ENCODE results near the gene RRP36.
A peak's percentile ranks its signal among the peaks of the same experiment; 100 is the strongest.

The RRP36 gene

DNA sequence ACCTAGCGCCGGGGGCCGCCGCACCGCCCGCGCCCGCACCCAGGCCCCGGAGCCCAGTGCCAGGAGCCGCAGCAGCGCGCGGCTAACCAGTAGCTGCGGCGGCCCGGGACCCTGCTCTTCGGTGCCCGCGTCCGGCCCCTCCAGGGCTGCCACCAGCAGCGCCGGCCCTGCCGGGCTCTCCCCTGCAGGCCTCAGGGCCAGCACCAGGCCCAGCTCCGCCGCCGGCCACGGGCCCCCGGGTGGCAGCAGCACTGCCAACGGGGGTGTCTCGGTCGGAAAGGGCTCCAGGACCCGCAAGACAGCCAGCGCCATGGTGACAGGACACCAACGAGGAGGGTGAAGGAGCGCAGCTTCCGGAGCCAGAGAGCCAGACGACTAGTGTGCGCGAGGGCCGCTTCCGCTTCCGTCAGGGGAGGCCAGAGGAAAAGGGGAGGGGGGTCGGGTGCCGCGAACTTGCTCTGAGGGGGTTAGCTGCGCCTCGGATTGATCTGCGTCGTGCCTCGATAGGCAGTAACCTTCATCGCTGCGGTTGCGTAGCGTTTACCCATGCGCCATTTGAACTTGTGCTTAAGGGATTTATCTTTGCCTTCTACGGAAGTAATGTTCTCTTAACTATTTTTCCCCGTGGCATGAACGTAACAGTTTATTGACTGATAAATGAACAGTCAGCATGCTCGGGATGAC lies 42.4 kb upstream of the RRP36 start, which contains the start of gene PEX6:
Gene PEX6 (minus strand): TSS at position 343 of the 684 bp plus-strand sequence. CDS start 31 bp downstream, at position 312.
- CTCF ChIA-PET = interaction anchor here (0.5 to 1.5 kb wide), 14 partner anchors 9 to 1360 kb away, joined by 3 to 6 read pairs (median 3); partner anchors contain the start of genes CUL7, KLC4 and MRPL2
- Histone ChIP-seq H3K4me1 (ENCODE audit: control insufficient read depth, insufficient read depth, low read length) (no peaks in the 10 kb centered on the region), H3K9me3 (ENCODE audit: control insufficient read depth, insufficient read depth, low read depth, low read length) (no peaks in the 10 kb centered on the region), H3K36me3 (ENCODE audit: control insufficient read depth in 2 of 2, insufficient read depth in 1 of 2, low read length in 2 of 2) (peaks cover 5 to 12% of the 10 kb centered on the region in 2 experiments; a peak in 2 of 3 replicates), H3K4me3 (ENCODE audit: low read depth, low read length) (peak within 1 kb of the TSS; percentile 88), H3K27ac (ENCODE audit: extremely low read depth, low read depth, low read length) (peak within 1 kb of the TSS; percentile 84)
- POLR2A ChIA-PET = interaction anchor here (0.6 to 3.4 kb wide), 23 partner anchors 8 to 234 kb away, joined by 3 to 46 read pairs (median 4); partner anchors contain the start of genes CNPY3, CUL7, KLC4 and KLHDC3
- TF ChIP-seq, protein P1, sequence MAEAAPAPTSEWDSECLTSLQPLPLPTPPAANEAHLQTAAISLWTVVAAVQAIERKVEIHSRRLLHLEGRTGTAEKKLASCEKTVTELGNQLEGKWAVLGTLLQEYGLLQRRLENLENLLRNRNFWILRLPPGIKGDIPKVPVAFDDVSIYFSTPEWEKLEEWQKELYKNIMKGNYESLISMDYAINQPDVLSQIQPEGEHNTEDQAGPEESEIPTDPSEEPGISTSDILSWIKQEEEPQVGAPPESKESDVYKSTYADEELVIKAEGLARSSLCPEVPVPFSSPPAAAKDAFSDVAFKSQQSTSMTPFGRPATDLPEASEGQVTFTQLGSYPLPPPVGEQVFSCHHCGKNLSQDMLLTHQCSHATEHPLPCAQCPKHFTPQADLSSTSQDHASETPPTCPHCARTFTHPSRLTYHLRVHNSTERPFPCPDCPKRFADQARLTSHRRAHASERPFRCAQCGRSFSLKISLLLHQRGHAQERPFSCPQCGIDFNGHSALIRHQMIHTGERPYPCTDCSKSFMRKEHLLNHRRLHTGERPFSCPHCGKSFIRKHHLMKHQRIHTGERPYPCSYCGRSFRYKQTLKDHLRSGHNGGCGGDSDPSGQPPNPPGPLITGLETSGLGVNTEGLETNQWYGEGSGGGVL (tag by site-specific recombination; IDR thresholded peaks at IDR 0.05) = peak; percentile 60; the same call in 1 of the 2 replicates
- TF ChIP-seq ZNF76 (tag by site-specific recombination; IDR thresholded peaks at IDR 0.05; ENCODE audit: borderline replicate concordance, low read depth) (0 out of 2 replicates have a peak, but pooled peaks have one; percentile 23), YY1 (tag by site-specific recombination; IDR thresholded peaks at IDR 0.05) (peak; percentile 54; the same call in 1 of the 2 replicates), ZBTB21 (tag by site-specific recombination; IDR thresholded peaks at IDR 0.05) (peak; percentile 56; the same call in 1 of the 2 replicates), KLF10 (tag by site-specific recombination; IDR thresholded peaks at IDR 0.05) (0 out of 2 replicates have a peak, but pooled peaks have one; percentile 38), ZNF843 (tag by site-specific recombination; IDR thresholded peaks at IDR 0.05) (peak; percentile 44; the same call in 1 of the 2 replicates), ZBTB20 (tag by site-specific recombination; IDR thresholded peaks at IDR 0.05) (peak; percentile 71; the same call in 1 of the 2 replicates), ZNF10 (tag by site-specific recombination; IDR thresholded peaks at IDR 0.05) (peak; percentile 42), GLIS1 (tag by site-specific recombination; IDR thresholded peaks at IDR 0.05) (peak; percentile 76), ZFP69B (tag by site-specific recombination; IDR thresholded peaks at IDR 0.05) (0 out of 2 replicates have a peak, but pooled peaks have one; percentile 27), FEZF1 (tag by site-specific recombination; IDR thresholded peaks at IDR 0.05) (peak; percentile 80), ZNF548 (tag by site-specific recombination; IDR thresholded peaks at IDR 0.05) (no peak), KLF16 (tag by site-specific recombination; IDR thresholded peaks at IDR 0.05) (peak; percentile 52; the same call in 1 of the 2 replicates), ZNF2 (tag by site-specific recombination; IDR thresholded peaks at IDR 0.05) (peak; percentile 64; the same call in 1 of the 2 replicates), ZNF660 (tag by site-specific recombination; IDR thresholded peaks at IDR 0.05) (0 out of 2 replicates have a peak, but pooled peaks have one; percentile 19), KLF1 (tag by site-specific recombination; IDR thresholded peaks at IDR 0.05) (peak; percentile 6; the same call in 1 of the 2 replicates), SP3 (tag by site-specific recombination; IDR thresholded peaks at IDR 0.05) (peak; percentile 40; the same call in 1 of the 2 replicates), ZNF521 (tag by site-specific recombination; IDR thresholded peaks at IDR 0.05) (no peak), ZNF677 (tag by site-specific recombination; IDR thresholded peaks at IDR 0.05) (0 out of 2 replicates have a peak, but pooled peaks have one; percentile 17), SP2 (tag by site-specific recombination; IDR thresholded peaks at IDR 0.05) (peak; percentile 76)
- TF ChIP-seq, protein P2, sequence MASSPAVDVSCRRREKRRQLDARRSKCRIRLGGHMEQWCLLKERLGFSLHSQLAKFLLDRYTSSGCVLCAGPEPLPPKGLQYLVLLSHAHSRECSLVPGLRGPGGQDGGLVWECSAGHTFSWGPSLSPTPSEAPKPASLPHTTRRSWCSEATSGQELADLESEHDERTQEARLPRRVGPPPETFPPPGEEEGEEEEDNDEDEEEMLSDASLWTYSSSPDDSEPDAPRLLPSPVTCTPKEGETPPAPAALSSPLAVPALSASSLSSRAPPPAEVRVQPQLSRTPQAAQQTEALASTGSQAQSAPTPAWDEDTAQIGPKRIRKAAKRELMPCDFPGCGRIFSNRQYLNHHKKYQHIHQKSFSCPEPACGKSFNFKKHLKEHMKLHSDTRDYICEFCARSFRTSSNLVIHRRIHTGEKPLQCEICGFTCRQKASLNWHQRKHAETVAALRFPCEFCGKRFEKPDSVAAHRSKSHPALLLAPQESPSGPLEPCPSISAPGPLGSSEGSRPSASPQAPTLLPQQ (tag by site-specific recombination; IDR thresholded peaks at IDR 0.05) = peak; percentile 74; the same call in 1 of the 2 replicates
- TF ChIP-seq, protein P3, sequence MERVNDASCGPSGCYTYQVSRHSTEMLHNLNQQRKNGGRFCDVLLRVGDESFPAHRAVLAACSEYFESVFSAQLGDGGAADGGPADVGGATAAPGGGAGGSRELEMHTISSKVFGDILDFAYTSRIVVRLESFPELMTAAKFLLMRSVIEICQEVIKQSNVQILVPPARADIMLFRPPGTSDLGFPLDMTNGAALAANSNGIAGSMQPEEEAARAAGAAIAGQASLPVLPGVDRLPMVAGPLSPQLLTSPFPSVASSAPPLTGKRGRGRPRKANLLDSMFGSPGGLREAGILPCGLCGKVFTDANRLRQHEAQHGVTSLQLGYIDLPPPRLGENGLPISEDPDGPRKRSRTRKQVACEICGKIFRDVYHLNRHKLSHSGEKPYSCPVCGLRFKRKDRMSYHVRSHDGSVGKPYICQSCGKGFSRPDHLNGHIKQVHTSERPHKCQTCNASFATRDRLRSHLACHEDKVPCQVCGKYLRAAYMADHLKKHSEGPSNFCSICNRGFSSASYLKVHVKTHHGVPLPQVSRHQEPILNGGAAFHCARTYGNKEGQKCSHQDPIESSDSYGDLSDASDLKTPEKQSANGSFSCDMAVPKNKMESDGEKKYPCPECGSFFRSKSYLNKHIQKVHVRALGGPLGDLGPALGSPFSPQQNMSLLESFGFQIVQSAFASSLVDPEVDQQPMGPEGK (tag by site-specific recombination; IDR thresholded peaks at IDR 0.05) = peak; percentile 93
- TF ChIP-seq, protein P4, sequence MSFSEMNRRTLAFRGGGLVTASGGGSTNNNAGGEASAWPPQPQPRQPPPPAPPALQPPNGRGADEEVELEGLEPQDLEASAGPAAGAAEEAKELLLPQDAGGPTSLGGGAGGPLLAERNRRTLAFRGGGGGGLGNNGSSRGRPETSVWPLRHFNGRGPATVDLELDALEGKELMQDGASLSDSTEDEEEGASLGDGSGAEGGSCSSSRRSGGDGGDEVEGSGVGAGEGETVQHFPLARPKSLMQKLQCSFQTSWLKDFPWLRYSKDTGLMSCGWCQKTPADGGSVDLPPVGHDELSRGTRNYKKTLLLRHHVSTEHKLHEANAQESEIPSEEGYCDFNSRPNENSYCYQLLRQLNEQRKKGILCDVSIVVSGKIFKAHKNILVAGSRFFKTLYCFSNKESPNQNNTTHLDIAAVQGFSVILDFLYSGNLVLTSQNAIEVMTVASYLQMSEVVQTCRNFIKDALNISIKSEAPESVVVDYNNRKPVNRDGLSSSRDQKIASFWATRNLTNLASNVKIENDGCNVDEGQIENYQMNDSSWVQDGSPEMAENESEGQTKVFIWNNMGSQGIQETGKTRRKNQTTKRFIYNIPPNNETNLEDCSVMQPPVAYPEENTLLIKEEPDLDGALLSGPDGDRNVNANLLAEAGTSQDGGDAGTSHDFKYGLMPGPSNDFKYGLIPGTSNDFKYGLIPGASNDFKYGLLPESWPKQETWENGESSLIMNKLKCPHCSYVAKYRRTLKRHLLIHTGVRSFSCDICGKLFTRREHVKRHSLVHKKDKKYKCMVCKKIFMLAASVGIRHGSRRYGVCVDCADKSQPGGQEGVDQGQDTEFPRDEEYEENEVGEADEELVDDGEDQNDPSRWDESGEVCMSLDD (tag by site-specific recombination; IDR thresholded peaks at IDR 0.05) = peak; percentile 62
- TF ChIP-seq, protein P5, sequence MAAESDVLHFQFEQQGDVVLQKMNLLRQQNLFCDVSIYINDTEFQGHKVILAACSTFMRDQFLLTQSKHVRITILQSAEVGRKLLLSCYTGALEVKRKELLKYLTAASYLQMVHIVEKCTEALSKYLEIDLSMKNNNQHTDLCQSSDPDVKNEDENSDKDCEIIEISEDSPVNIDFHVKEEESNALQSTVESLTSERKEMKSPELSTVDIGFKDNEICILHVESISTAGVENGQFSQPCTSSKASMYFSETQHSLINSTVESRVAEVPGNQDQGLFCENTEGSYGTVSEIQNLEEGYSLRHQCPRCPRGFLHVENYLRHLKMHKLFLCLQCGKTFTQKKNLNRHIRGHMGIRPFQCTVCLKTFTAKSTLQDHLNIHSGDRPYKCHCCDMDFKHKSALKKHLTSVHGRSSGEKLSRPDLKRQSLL (tag by site-specific recombination; IDR thresholded peaks at IDR 0.05) = peak; percentile 88
- TF ChIP-seq, protein P6, sequence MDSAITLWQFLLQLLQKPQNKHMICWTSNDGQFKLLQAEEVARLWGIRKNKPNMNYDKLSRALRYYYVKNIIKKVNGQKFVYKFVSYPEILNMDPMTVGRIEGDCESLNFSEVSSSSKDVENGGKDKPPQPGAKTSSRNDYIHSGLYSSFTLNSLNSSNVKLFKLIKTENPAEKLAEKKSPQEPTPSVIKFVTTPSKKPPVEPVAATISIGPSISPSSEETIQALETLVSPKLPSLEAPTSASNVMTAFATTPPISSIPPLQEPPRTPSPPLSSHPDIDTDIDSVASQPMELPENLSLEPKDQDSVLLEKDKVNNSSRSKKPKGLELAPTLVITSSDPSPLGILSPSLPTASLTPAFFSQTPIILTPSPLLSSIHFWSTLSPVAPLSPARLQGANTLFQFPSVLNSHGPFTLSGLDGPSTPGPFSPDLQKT (IDR thresholded peaks at IDR 0.05; ENCODE audit: borderline replicate concordance, low read depth, low read length) = no peak
